ENCODE measurements around the gene ERMP1. TPM values are rescaled to one million over a fixed set of nuclear protein-coding genes. Genes with fewer than 3 reads are reported as not detected.

The ERMP1 gene
- total and polyA plus RNA-seq, 2 donors (not counting 1 experiment from before 2014, with no cell fraction given): 4.9 to 10.6 TPM

DNA sequence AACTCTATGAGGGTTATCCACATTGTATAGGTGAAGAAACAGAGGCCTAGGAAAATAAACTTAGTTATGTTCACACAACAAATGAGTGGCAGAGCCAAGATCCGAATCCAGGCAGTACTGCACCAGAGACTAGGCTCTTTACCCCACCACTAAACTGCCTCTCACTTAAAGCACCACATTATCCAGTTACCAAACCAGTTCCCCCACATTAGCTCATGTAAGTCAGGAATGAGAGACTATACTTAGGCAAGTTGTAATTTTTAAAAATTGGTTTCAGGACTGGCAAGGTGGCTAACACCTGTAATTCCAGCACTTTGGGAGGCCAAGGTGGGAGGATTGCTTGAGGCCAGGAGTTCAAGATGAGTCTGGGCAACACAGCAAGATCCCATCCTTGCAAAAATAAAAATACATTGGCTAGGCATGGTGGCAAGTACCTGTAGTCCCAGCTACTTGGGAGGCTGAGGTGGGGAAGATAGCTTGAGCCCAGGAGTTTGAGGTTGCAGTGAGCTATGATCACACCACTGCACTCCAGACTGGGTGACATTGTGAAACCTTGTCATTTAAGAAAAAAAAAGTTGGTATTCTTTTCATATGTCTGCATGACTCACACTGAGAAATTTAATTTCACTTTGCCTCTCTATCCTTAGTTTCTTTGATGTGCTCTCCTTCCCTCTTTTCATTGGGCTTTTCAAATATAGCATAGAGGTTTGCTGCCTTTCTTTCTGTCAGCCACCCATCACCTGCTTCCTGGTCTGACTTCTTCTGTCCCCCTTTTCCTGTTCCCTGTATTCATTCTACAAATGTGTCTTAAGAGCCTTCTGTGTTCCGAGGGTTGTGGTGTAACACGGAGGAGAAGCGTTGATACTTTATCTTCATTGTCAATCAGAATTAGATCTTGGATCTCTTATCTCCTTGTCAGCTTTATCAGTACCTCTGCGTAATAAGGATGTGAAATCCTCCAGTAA, 64.7 kb downstream of the ERMP1 start:
- no peak overlapping the region for H3K4me3 Mint-ChIP-seq
- Histone ChIP-seq H3K9me3 (ENCODE audit: control extremely low read depth in 1 of 3, control insufficient read depth in 2 of 3, insufficient read depth in 1 of 3, low read length in 2 of 3) (no peaks in the 10 kb centered on the region), H4K20me1 (ENCODE audit: control insufficient read depth, insufficient read depth, low read length, poor library complexity, severe bottlenecking) (no peaks in the 10 kb centered on the region), H3K36me3 (replicated peaks in 1 of 2; ENCODE audit: control extremely low read depth in 1 of 2, control insufficient read depth in 1 of 2, extremely low read depth in 1 of 2, insufficient read depth in 2 of 2, low read length in 1 of 2) (peaks cover 2 to 78% of the 10 kb centered on the region in 2 experiments), H3K4me3 (ENCODE audit: control extremely low read depth in 1 of 5, extremely low read depth in 1 of 5, insufficient read depth in 1 of 5, low read depth in 2 of 5, low read length in 4 of 5) (no peak overlapping the region), H3K4me2 (replicated peaks; ENCODE audit: low read depth, low read length, poor library complexity, severe bottlenecking) (no peak overlapping the region), H3K9ac (ENCODE audit: low read length) (no peak overlapping the region), H3K27ac (ENCODE audit: low read length in 2 of 2) (no peak overlapping the region), H2AFZ (ENCODE audit: insufficient read depth, low read depth, low read length, poor library complexity, severe bottlenecking) (no peak overlapping the region), H3K79me2 (ENCODE audit: control insufficient read depth, insufficient read depth, low read length) (no peaks in the 10 kb centered on the region), H3K4me1 (ENCODE audit: control insufficient read depth in 2 of 2, insufficient read depth in 2 of 2, low read length in 2 of 2) (peaks cover 0 to 4% of the 10 kb centered on the region in 2 donors), H3K27me3 (replicated peaks in 1 of 4; ENCODE audit: control extremely low read depth in 1 of 4, control insufficient read depth in 3 of 4, insufficient read depth in 4 of 4, low read length in 3 of 4) (no peaks in the 10 kb centered on the region)
- intact Hi-C loops (cut with micrococcal nuclease): loop anchor here (10.0 kb wide), 1 partner anchor 583 kb away; the partner anchor contains the start of gene INSL6
- peaks cover 4% of the 10 kb centered on the region for H3K4me1 Mint-ChIP-seq
- no peaks in the 10 kb centered on the region for H3K9me3 Mint-ChIP-seq (ENCODE audit: insufficient read depth)
- no peak for ATAC-seq (ENCODE audit: low read depth)
- H3K27me3 Mint-ChIP-seq: no peaks in the 10 kb centered on the region
- ChIA-PET CTCF (no interaction called here), POLR2A (no interaction called here)
- WGBS (ENCODE audit: insufficient coverage): no CpG with 5 or more reads among the region's 5 CpGs
- H3K27ac Mint-ChIP-seq: no peak overlapping the region
- no peak for DNase-seq
- TF ChIP-seq, protein P1, sequence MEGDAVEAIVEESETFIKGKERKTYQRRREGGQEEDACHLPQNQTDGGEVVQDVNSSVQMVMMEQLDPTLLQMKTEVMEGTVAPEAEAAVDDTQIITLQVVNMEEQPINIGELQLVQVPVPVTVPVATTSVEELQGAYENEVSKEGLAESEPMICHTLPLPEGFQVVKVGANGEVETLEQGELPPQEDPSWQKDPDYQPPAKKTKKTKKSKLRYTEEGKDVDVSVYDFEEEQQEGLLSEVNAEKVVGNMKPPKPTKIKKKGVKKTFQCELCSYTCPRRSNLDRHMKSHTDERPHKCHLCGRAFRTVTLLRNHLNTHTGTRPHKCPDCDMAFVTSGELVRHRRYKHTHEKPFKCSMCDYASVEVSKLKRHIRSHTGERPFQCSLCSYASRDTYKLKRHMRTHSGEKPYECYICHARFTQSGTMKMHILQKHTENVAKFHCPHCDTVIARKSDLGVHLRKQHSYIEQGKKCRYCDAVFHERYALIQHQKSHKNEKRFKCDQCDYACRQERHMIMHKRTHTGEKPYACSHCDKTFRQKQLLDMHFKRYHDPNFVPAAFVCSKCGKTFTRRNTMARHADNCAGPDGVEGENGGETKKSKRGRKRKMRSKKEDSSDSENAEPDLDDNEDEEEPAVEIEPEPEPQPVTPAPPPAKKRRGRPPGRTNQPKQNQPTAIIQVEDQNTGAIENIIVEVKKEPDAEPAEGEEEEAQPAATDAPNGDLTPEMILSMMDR (IDR thresholded peaks at IDR 0.05): no peak
- no peak for TF ChIP-seq EZH2 (IDR thresholded peaks at IDR 0.05; ENCODE audit: borderline replicate concordance, insufficient read depth, low read depth, low read length, poor library complexity, severe bottlenecking)
